ENCODE results near the gene MYCBPAP. TPM values are rescaled to one million over a fixed set of nuclear protein-coding genes. Genes with fewer than 3 reads are reported as not detected.

Gene MYCBPAP
- total and polyA plus RNA-seq, 7 experiments from 2014 or later, result 0.59 to 9.0 (median 5.1) TPM; not detected in 1

DNA sequence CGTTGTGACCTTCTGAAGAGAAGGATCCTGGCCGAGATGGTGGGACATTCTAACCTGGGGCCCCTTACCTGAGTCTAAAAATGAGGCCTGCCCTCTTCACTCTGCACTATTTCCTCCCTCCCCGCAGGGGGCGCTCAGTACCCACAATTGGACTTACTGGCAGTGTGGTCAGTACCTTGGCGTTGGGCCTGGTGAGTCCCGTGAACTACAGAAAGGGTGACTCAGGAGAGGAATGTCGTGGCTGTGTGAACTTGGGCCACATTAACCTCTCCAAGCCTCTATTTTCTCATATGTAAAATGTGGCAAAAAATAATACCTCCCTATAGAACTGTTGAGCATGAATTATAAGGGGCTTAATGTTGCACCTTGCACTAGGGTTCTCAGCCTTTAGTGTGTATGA, 25.7 kb upstream of the MYCBPAP start:
- CTCF ChIA-PET, result interaction anchor here (0.7 to 1.2 kb wide), 4 partner anchors 18 to 120 kb away, joined by 3 to 6 read pairs (median 4); no protein-coding TSS in a partner anchor
- H3K4me3 Mint-ChIP-seq, result no peak overlapping the region
- H3K27ac Mint-ChIP-seq, result peak overlapping the region in 5 of 9 donors; percentile 18 to 56 (median 49)

DNA sequence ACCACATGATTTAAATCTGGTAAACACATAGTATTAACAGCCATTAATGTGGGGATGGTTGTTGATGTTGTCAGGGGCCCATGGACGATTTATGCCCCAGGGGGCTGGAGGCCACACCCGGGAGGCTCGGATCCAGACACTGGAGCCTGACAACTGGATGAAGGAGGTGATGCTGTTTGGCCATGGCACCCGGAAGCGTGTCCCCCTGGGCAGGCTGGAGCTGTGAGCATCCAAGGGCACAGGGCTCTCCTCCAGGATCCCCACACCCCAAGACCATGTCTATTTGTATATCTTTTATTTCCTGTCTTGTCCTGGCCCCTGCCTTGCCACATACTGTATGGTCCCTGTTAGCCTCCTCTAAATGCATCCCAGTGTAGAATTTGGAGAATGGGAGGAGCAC, 25.0 kb upstream of the MYCBPAP start:
- ChIA-PET CTCF (interaction anchor here (0.6 to 3.1 kb wide), 4 partner anchors 18 to 141 kb away, joined by 3 to 11 read pairs (median 4); no protein-coding TSS in a partner anchor), POLR2A (interaction anchor here (1.0 kb wide), 1 partner anchor 21 kb away, joined by 4 read pairs; no protein-coding TSS in a partner anchor)
- Histone ChIP-seq H3K27ac (ENCODE audit: low read depth, low read length) (no peak overlapping the region), H3K36me3 (ENCODE audit: control insufficient read depth in 2 of 3, insufficient read depth in 3 of 3, low read length in 3 of 3) (peaks cover 0 to 49% (median 3%) of the 10 kb centered on the region in 3 experiments), H3K9me3 (ENCODE audit: control insufficient read depth in 2 of 3, low read length in 3 of 3) (no peaks in the 10 kb centered on the region), H3K4me3 (ENCODE audit: low read length) (no peak overlapping the region), H3K4me1 (ENCODE audit: control insufficient read depth in 2 of 2, insufficient read depth in 2 of 2, low read length in 2 of 2) (peaks cover 6 to 7% of the 10 kb centered on the region in 2 donors), H3K27me3 (ENCODE audit: control insufficient read depth in 2 of 2, insufficient read depth in 2 of 2, low read length in 2 of 2) (no peaks in the 10 kb centered on the region)
- ATAC-seq (no peak), DNase-seq (no peak)
- intact Hi-C loops (cut with micrococcal nuclease), result no loop called here
- H3K27ac Mint-ChIP-seq, result peak overlapping the region in 2 of 9 donors; percentile 33 to 41
- peaks cover 16 to 24% (median 20%) of the 10 kb centered on the region in 7 donors for H3K4me1 Mint-ChIP-seq
- H3K27me3 Mint-ChIP-seq, result no peaks in the 10 kb centered on the region
- H3K36me3 Mint-ChIP-seq, result peaks cover 0 to 20% (median 8%) of the 10 kb centered on the region in 5 donors
- H3K9me3 Mint-ChIP-seq, result no peaks in the 10 kb centered on the region
- no peak overlapping the region for H3K4me3 Mint-ChIP-seq

More for the DNA sequence above, 25.7 kb upstream of the MYCBPAP start:
- Histone ChIP-seq H3K36me3 (ENCODE audit: control insufficient read depth in 2 of 3, insufficient read depth in 3 of 3, low read length in 3 of 3) (peaks cover 0 to 49% (median 3%) of the 10 kb centered on the region in 3 experiments), H3K4me1 (ENCODE audit: control insufficient read depth in 2 of 2, insufficient read depth in 2 of 2, low read length in 2 of 2) (peaks cover 11 to 12% of the 10 kb centered on the region in 2 donors), H3K9me3 (ENCODE audit: control insufficient read depth in 2 of 3, low read length in 3 of 3) (no peaks in the 10 kb centered on the region), H3K27ac (ENCODE audit: low read depth, low read length) (no peak overlapping the region), H3K27me3 (ENCODE audit: control insufficient read depth in 2 of 2, insufficient read depth in 2 of 2, low read length in 2 of 2) (no peaks in the 10 kb centered on the region), H3K4me3 (ENCODE audit: low read length) (no peak overlapping the region)
- peaks cover 19 to 28% (median 23%) of the 10 kb centered on the region in 7 donors for H3K4me1 Mint-ChIP-seq
- H3K9me3 Mint-ChIP-seq, result no peaks in the 10 kb centered on the region
- DNase-seq (peak; percentile 26 to 80 (median 54)), ATAC-seq (peak; percentile 45)
- H3K27me3 Mint-ChIP-seq, result no peaks in the 10 kb centered on the region
- POLR2A ChIA-PET, result interaction anchor here (0.6 to 1.0 kb wide), 2 partner anchors 22 to 46 kb away, joined by 3 to 4 read pairs; no protein-coding TSS in a partner anchor
- H3K36me3 Mint-ChIP-seq, result peaks cover 0 to 20% (median 8%) of the 10 kb centered on the region in 5 donors
- intact Hi-C loops (cut with micrococcal nuclease), result loop anchor here (1.0 kb wide), 6 partner anchors 22 to 360 kb away; partner anchors contain the start of gene SPATA20 (in 1 of the 2)

DNA sequence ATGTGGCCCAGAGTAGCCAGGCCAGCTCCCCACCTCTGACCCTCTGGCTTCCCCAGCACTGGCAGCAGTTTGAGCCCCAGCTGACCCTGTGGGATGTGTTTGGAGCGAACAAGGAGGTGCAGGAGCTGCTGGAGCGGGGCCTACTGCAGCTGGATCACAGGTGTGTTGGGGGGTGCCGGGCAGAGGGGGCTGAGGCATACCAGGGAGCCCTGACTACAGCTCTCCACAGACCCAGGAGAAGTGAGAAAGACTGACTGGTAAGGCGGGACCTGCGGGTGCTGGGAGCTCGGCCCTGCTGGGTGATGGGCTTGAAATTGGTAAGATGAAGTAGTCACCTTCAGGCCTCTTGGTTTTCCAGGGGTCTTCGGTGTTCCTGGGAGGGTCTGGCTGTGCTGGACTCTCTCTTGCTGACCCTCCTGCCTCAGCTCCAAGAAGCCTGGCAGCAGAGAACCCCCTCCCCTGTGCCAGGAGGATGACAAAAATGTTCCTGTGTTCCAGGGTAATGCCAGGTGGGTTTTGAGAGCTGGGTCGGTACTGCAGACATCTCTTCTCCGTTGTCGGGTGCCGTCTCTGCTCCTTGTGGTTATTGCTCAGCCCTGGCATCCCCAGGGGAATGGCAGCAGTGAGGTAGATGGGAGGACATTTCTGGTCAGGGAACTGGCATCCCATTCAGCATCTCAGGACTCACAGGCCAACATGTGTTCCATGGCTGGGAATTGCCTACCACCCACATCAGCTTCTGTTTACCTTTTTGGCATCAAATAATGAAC, 23.7 kb upstream of the MYCBPAP start:
- H3K9me3 Mint-ChIP-seq, result no peaks in the 10 kb centered on the region
- POLR2A ChIA-PET, result interaction anchor here (1.4 to 1.8 kb wide), 2 partner anchors 16 to 88 kb away, joined by 4 to 5 read pairs; partner anchors contain the start of gene LRRC59
- no peak for ATAC-seq

DNA sequence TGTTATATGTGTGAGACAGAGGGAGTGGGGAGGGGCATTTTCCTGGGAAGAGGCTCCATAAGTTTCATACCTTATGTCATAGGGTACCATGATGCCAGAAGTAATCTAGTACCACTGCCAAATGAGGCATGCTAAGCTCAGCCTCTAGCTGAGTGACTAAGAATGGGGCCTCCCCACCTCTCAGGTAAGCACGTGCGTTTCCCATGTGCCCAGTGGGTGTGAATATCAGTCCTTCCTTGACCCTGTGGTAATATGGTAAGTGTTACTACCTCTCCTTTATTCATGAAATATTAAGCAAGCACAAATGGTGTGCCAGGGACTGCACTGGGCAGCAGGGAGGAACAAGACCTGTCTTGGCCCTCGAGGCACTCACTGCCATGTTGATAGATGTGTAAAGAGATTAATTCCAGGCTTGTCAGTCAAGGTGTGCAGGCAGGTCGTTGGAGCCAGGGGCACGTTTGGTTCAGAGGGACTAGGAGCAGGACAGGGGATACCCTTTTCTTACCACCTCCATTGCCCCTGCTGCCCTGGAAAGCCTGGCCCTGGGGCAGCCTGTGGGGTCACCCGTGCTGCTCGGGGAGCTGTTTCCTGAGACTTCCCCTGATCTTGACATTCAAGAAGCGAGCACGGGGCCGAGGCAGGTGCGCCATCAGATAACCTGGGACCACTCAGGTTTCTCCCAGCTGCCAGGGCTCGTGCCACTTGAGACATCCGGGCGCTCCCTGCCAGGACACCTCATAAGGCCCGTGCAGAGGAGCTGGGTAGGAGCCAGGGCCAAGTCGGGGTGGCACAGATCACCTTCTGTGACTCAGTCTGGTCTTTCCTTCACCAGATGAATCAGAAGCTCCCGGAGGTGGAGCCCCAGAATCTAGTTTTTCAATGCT, 20.8 kb upstream of the MYCBPAP start:
- ChIA-PET POLR2A (interaction anchor here (0.6 kb wide), 1 partner anchor 9 kb away, joined by 3 read pairs; no protein-coding TSS in a partner anchor), CTCF (interaction anchor here (0.6 kb wide), 1 partner anchor 12 kb away, joined by 3 read pairs; no protein-coding TSS in a partner anchor)
- Histone ChIP-seq H3K36me3 (ENCODE audit: control insufficient read depth in 2 of 3, insufficient read depth in 3 of 3, low read length in 3 of 3) (peaks cover 0 to 37% (median 3%) of the 10 kb centered on the region in 3 experiments), H3K27me3 (ENCODE audit: control insufficient read depth in 2 of 2, insufficient read depth in 2 of 2, low read length in 2 of 2) (no peaks in the 10 kb centered on the region), H3K9me3 (ENCODE audit: control insufficient read depth in 2 of 3, low read length in 3 of 3) (no peaks in the 10 kb centered on the region), H3K27ac (ENCODE audit: low read depth, low read length) (no peak overlapping the region), H3K4me3 (ENCODE audit: low read length) (no peak overlapping the region), H3K4me1 (ENCODE audit: control insufficient read depth in 2 of 2, insufficient read depth in 2 of 2, low read length in 2 of 2) (no peaks in the 10 kb centered on the region)
- DNase-seq, result no peak
- Mint-ChIP-seq H3K4me3 (no peak overlapping the region), H3K9me3 (no peaks in the 10 kb centered on the region), H3K4me1 (peaks cover 0 to 4% (median 0%) of the 10 kb centered on the region in 7 donors), H3K27ac (no peak overlapping the region), H3K27me3 (no peaks in the 10 kb centered on the region), H3K36me3 (peaks cover 0 to 22% (median 7%) of the 10 kb centered on the region in 5 donors)
- no peak for ATAC-seq
- intact Hi-C loops (cut with micrococcal nuclease), result no loop called here

More for the DNA sequence above, 23.7 kb upstream of the MYCBPAP start:
- CTCF ChIA-PET, result interaction anchor here (0.6 to 3.1 kb wide), 3 partner anchors 17 to 141 kb away, joined by 3 to 11 read pairs (median 3); no protein-coding TSS in a partner anchor
- Histone ChIP-seq H3K4me1 (ENCODE audit: control insufficient read depth in 2 of 2, insufficient read depth in 2 of 2, low read length in 2 of 2) (peaks cover 3% of the 10 kb centered on the region in 2 donors), H3K4me3 (ENCODE audit: low read length) (no peak overlapping the region), H3K27me3 (ENCODE audit: control insufficient read depth in 2 of 2, insufficient read depth in 2 of 2, low read length in 2 of 2) (no peaks in the 10 kb centered on the region), H3K27ac (ENCODE audit: low read depth, low read length) (no peak overlapping the region), H3K9me3 (ENCODE audit: control insufficient read depth in 2 of 3, low read length in 3 of 3) (no peaks in the 10 kb centered on the region), H3K36me3 (ENCODE audit: control insufficient read depth in 2 of 3, insufficient read depth in 3 of 3, low read length in 3 of 3) (peaks cover 0 to 46% (median 3%) of the 10 kb centered on the region in 3 experiments)
- no peak for DNase-seq
- peak overlapping the region in 2 of 9 donors; percentile 28 to 38 for H3K27ac Mint-ChIP-seq
- intact Hi-C loops (cut with micrococcal nuclease), result no loop called here
- H3K4me1 Mint-ChIP-seq, result peaks cover 10 to 16% (median 13%) of the 10 kb centered on the region in 7 donors
- peaks cover 0 to 26% (median 7%) of the 10 kb centered on the region in 5 donors for H3K36me3 Mint-ChIP-seq
- no peaks in the 10 kb centered on the region for H3K27me3 Mint-ChIP-seq
- H3K4me3 Mint-ChIP-seq, result no peak overlapping the region

DNA sequence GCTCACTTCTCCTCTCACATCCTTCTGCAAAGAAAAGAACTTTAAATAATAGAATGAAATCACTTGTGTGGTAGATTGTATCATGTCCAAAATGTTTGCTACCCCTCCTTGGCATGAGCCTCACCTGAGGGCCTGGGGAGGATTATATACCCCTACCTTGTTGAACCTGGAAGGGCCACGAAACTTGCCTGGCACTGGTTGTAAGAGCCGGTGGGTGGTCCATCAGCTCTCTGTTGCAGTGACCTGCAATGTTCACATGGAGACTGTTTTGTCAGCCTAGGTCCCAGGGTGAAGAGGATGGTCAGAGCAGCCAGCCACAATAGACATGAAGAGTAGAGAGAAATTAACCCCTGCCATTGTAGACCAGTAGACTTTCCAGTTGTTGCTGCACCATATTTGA, 19.4 kb upstream of the MYCBPAP start:
- Mint-ChIP-seq H3K36me3 (peaks cover 0 to 15% (median 3%) of the 10 kb centered on the region in 5 donors), H3K27ac (no peak overlapping the region), H3K4me1 (peaks cover 0 to 2% (median 0%) of the 10 kb centered on the region in 7 donors), H3K4me3 (no peak overlapping the region), H3K27me3 (no peaks in the 10 kb centered on the region), H3K9me3 (no peaks in the 10 kb centered on the region)
- ChIA-PET POLR2A (interaction anchor here (0.6 kb wide), 1 partner anchor 10 kb away, joined by 3 read pairs; the partner anchor contains the start of gene RSAD1), CTCF (interaction anchor here (0.5 to 1.3 kb wide), 3 partner anchors 10 to 1697 kb away, joined by 3 to 5 read pairs (median 3); partner anchors contain the start of gene RSAD1)
- intact Hi-C loops (cut with micrococcal nuclease), result no loop called here
- DNase-seq (no peak), ATAC-seq (no peak)
- Histone ChIP-seq H3K4me3 (ENCODE audit: low read length) (no peak overlapping the region), H3K4me1 (ENCODE audit: control insufficient read depth in 2 of 2, insufficient read depth in 2 of 2, low read length in 2 of 2) (no peaks in the 10 kb centered on the region), H3K27me3 (ENCODE audit: control insufficient read depth in 2 of 2, insufficient read depth in 2 of 2, low read length in 2 of 2) (no peaks in the 10 kb centered on the region), H3K27ac (ENCODE audit: low read depth, low read length) (no peak overlapping the region), H3K9me3 (ENCODE audit: control insufficient read depth in 2 of 3, low read length in 3 of 3) (no peaks in the 10 kb centered on the region), H3K36me3 (ENCODE audit: control insufficient read depth in 2 of 3, insufficient read depth in 3 of 3, low read length in 3 of 3) (peaks cover 0 to 24% (median 0%) of the 10 kb centered on the region in 3 experiments)

DNA sequence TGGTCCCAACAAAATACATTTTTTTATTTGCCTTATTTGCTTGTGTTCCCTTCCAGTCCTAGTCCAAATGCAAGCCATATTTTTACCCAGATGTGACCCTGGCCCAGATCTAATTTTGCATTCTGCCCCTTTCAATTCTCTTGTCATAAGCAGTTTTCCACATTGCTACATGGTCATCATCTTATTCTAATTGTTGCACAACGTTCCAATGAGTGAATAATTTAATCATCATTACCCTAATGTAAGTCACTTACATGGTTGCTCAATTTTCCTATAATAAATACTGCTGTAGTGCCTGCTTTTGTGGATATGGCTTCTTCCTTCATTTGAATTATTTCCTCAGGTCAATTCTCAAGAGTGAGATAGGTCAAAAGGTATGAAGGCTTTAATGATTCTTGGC, 16.7 kb upstream of the MYCBPAP start:
- intact Hi-C loops (cut with micrococcal nuclease), result no loop called here
- ChIA-PET CTCF (interaction anchor here (0.6 kb wide), 1 partner anchor 14 kb away, joined by 4 read pairs; no protein-coding TSS in a partner anchor), POLR2A (no interaction called here)
- peaks cover 0 to 5% (median 0%) of the 10 kb centered on the region in 5 donors for H3K27me3 Mint-ChIP-seq
- Histone ChIP-seq H3K27me3 (ENCODE audit: control insufficient read depth in 2 of 2, insufficient read depth in 2 of 2, low read length in 2 of 2) (no peaks in the 10 kb centered on the region), H3K9me3 (ENCODE audit: control insufficient read depth in 2 of 3, low read length in 3 of 3) (no peaks in the 10 kb centered on the region), H3K4me3 (ENCODE audit: low read length) (no peak overlapping the region), H3K36me3 (ENCODE audit: control insufficient read depth in 2 of 3, insufficient read depth in 3 of 3, low read length in 3 of 3) (no peaks in the 10 kb centered on the region), H3K4me1 (ENCODE audit: control insufficient read depth in 2 of 2, insufficient read depth in 2 of 2, low read length in 2 of 2) (no peaks in the 10 kb centered on the region), H3K27ac (ENCODE audit: low read depth, low read length) (no peak overlapping the region)
- ATAC-seq (no peak), DNase-seq (no peak)
- H3K36me3 Mint-ChIP-seq, result peaks cover 0 to 5% (median 0%) of the 10 kb centered on the region in 5 donors
- no peak overlapping the region for H3K27ac Mint-ChIP-seq
- no peak overlapping the region for H3K4me3 Mint-ChIP-seq
- H3K4me1 Mint-ChIP-seq, result peaks cover 0 to 2% (median 0%) of the 10 kb centered on the region in 7 donors
- H3K9me3 Mint-ChIP-seq, result no peaks in the 10 kb centered on the region
